HepG2 (cell line): ENCODE results near the gene MLN. TPM values are rescaled to one million over a fixed set of nuclear protein-coding genes. Genes with fewer than 3 reads are reported as not detected.

Source experiments
- CENPX ChIP-seq: sonication (generic); formaldehyde crosslinking; IDR thresholded peaks from 2 replicates; pipeline ENCODE4 v1.9.0; 2021; ENCODE audit warnings: mild to moderate bottlenecking, missing genetic modification reagents, moderate library complexity
- CREM ChIP-seq, 2 experiments: sonication (generic) in 1 of 2; formaldehyde crosslinking in 1 of 2; IDR thresholded peaks; 2 replicates each; pipeline versions ENCODE4 v1.4.0 to v1.6.1; 2016 to 2020; ENCODE audit warnings: antibody characterized with exemption in 1 of 2, mild to moderate bottlenecking in 1 of 2, missing genetic modification reagents in 1 of 2
- GABPB1 ChIP-seq: IDR thresholded peaks from 2 replicates; pipeline ENCODE4 v1.6.1; 2016; ENCODE audit warnings: mild to moderate bottlenecking, missing genetic modification reagents, moderate library complexity, missing compliant biosample characterization
- MAFK ChIP-seq, 2 experiments: IDR thresholded peaks in 1 of 2; conservative IDR thresholded peaks in 1 of 2; 2 replicates each; pipeline ENCODE4 v1.6.1; 2011; ENCODE audit warnings: improper control_type of control experiment in 2 of 2, low read length in 2 of 2
- NFYB ChIP-seq: sonication (generic); formaldehyde crosslinking; IDR thresholded peaks from 2 replicates; pipeline ENCODE4 v1.4.0; 2020; ENCODE audit warnings: missing genetic modification reagents
- PITX1 ChIP-seq: sonication (generic); formaldehyde crosslinking; IDR thresholded peaks from 2 replicates; pipeline ENCODE4 v1.5.1; 2020; ENCODE audit warnings: mild to moderate bottlenecking, missing genetic modification reagents
- RFXAP ChIP-seq: sonication (generic); formaldehyde crosslinking; IDR thresholded peaks from 2 replicates; pipeline ENCODE4 v1.4.0; 2020; ENCODE audit warnings: missing genetic modification reagents, borderline replicate concordance
- SMAD9 ChIP-seq: sonication (generic); formaldehyde crosslinking; IDR thresholded peaks from 2 replicates; pipeline ENCODE4 v1.5.1; 2020; ENCODE audit warnings: mild to moderate bottlenecking, missing genetic modification reagents
- TFAP4 ChIP-seq: sonication (generic); IDR thresholded peaks from 2 replicates; pipeline ENCODE4 v1.6.1; 2016; ENCODE audit warnings: low read depth, borderline replicate concordance
- UBTF ChIP-seq: sonication (generic); formaldehyde crosslinking; IDR thresholded peaks from 2 replicates; pipeline ENCODE4 v1.4.0; 2020; ENCODE audit warnings: mild to moderate bottlenecking, missing genetic modification reagents
- YY1 ChIP-seq: IDR thresholded peaks from 2 replicates; pipeline ENCODE4 v1.6.1; 2011; ENCODE audit warnings: low read length, low read depth, moderate library complexity, mild to moderate bottlenecking; ENCODE audit not compliant: insufficient read depth, insufficient replicate concordance
- ZBTB33 ChIP-seq: sonication (generic); formaldehyde crosslinking; IDR thresholded peaks from 2 replicates; pipeline ENCODE4 v1.4.0; 2020; ENCODE audit warnings: missing genetic modification reagents
- ZFP90 ChIP-seq: sonication (generic); formaldehyde crosslinking; IDR thresholded peaks from 2 replicates; pipeline ENCODE4 v1.8.0; 2022; ENCODE audit warnings: missing genetic modification reagents, mild to moderate bottlenecking, inconsistent platforms, borderline replicate concordance
- ZNF142 ChIP-seq: sonication (generic); formaldehyde crosslinking; IDR thresholded peaks from 2 replicates; pipeline ENCODE4 v1.4.0; 2020; ENCODE audit warnings: missing genetic modification reagents
- ZNF326 ChIP-seq: sonication (generic); formaldehyde crosslinking; IDR thresholded peaks from 2 replicates; pipeline ENCODE4 v1.4.0; 2020; ENCODE audit warnings: missing genetic modification reagents, borderline replicate concordance
- ZNF33A ChIP-seq: sonication (generic); formaldehyde crosslinking; IDR thresholded peaks from 2 replicates; pipeline ENCODE4 v1.5.1; 2020; ENCODE audit warnings: missing genetic modification reagents, mild to moderate bottlenecking, moderate library complexity, borderline replicate concordance
- polyA plus RNA-seq, 8 experiments: library from polyadenylated mRNA; depleted of rRNA in 3 of 8; stranded (reverse) in 7 of 8; unstranded in 1 of 8; fragments of >200 nt; fragmentation: Illumina TruSeq in 4 of 8; extraction: Trizol in 4 of 8; gene quantifications; 2 replicates each; pipeline versions ENCODE4 v1.2.1 to v1.2.3, GENCODE V29; 2011 to 2016; ENCODE audit warnings: low read depth in 4 of 8, missing spikeins in 1 of 8, mixed read lengths in 1 of 8; ENCODE audit not compliant: insufficient read depth in 1 of 8
- total RNA-seq, 5 experiments: library from RNA; depleted of rRNA; stranded (reverse); fragments of >200 nt; fragmentation: Illumina TruSeq; extraction: Trizol; gene quantifications; 2 replicates each; pipeline ENCODE4 v1.2.3, GENCODE V29; 2016; ENCODE audit warnings: low read depth in 1 of 5

Gene MLN
- total and polyA plus RNA-seq, 2 of the 13 experiments (the other 11 are each of a cell fraction or from before 2014, with no cell fraction given) = not detected

- TF ChIP-seq ZNF142 (CRISPR knock-in tag) = peak; percentile 90; the same call in 1 of the 2 replicates
- peak; percentile 62; the same call in 1 of the 2 replicates for TF ChIP-seq PITX1 (CRISPR knock-in tag)
- TF ChIP-seq TFAP4 = peak; percentile 34; the same call in 1 of the 2 replicates
- TF ChIP-seq SMAD9 (CRISPR knock-in tag) = no peak
- peak; percentile 57 for TF ChIP-seq ZBTB33 (CRISPR knock-in tag)
- TF ChIP-seq MAFK (conservative IDR thresholded peaks at IDR 0.05 in 1 of 2, IDR thresholded peaks at IDR 0.05 in 1 of 2; ENCODE audit: low read length in 2 of 2) = no peak
- TF ChIP-seq RFXAP (CRISPR knock-in tag) = peak; percentile 86; the same call in 1 of the 2 replicates
- peak; percentile 45; the same call in 1 of the 2 replicates for TF ChIP-seq ZFP90 (CRISPR knock-in tag)
- TF ChIP-seq UBTF (CRISPR knock-in tag) = peak; percentile 92; the same call in 1 of the 2 replicates
- TF ChIP-seq ZNF326 (CRISPR knock-in tag) = no peak
- TF ChIP-seq ZNF33A (CRISPR knock-in tag) = no peak
- peak; percentile 88 for TF ChIP-seq CREM (IDR thresholded peaks at IDR 0.05)
- no peak; the same call in 1 of the 2 replicates for TF ChIP-seq CREM (CRISPR knock-in tag; IDR thresholded peaks at IDR 0.05)
- 0 out of 2 replicates have a peak, but pooled peaks have one; percentile 26 for TF ChIP-seq NFYB (CRISPR knock-in tag)
- TF ChIP-seq CENPX (CRISPR knock-in tag) = no peak
- peak; percentile 96 for TF ChIP-seq GABPB1
- peak; percentile 100 for TF ChIP-seq YY1
Observed at GRCh38 chr6:33788694-33789549, 14.9 kb downstream of the MLN start, which contains the start of gene LEMD2 (continued).
